Measurements from ENCODE around the gene SLC8A3. TPM values are rescaled to one million over a fixed set of nuclear protein-coding genes. Genes with fewer than 3 reads are reported as not detected.

The SLC8A3 gene
- total and polyA plus RNA-seq, 2 experiments from 2014 or later = 0.42 to 2.6 TPM

- TF ChIP-seq CTCF (IDR thresholded peaks at IDR 0.05; ENCODE audit: poor library complexity) (no peak), EZH2phosphoT487 (IDR thresholded peaks at IDR 0.05; ENCODE audit: low read depth, severe bottlenecking, unreplicated experiment) (no peak), EZH2 (IDR thresholded peaks at IDR 0.05; ENCODE audit: borderline replicate concordance) (no peak)
- H4K20me1 ChIP-seq (ENCODE audit: insufficient read depth, poor library complexity, severe bottlenecking) = no peaks in the 10 kb centered on the region
- no peaks in the 10 kb centered on the region for H3K79me2 ChIP-seq
- no peak overlapping the region for H2AFZ ChIP-seq
- 49% methylated on average over 5 of the region's 5 CpGs for WGBS (ENCODE audit: low lambda C conversion rate, missing lambda C conversion rate)
- H3K4me3 ChIP-seq = no peak overlapping the region
- no peaks in the 10 kb centered on the region for H3K9me2 ChIP-seq (replicated peaks; ENCODE audit: insufficient read depth)
- DNase-seq (ENCODE audit: low spot score) = peak; percentile 79
- no peaks in the 10 kb centered on the region for H3K9me3 ChIP-seq (ENCODE audit: low read depth)
- H3K4me1 ChIP-seq (ENCODE audit: insufficient read depth) = peaks cover 27% of the 10 kb centered on the region
- H3K4me2 ChIP-seq = peak overlapping the region; percentile 57
- H3K27me3 ChIP-seq = no peaks in the 10 kb centered on the region
- peak overlapping the region; percentile 79 for H3K27ac ChIP-seq
- no peaks in the 10 kb centered on the region for H3K36me3 ChIP-seq (replicated peaks; ENCODE audit: insufficient read depth, low read depth)
These were observed 183.4 kb downstream of the SLC8A3 start for GRCh38 chr14:70005281-70005805.

- TF ChIP-seq EZH2phosphoT487 (IDR thresholded peaks at IDR 0.05; ENCODE audit: low read depth, severe bottlenecking, unreplicated experiment) (no peak), CTCF (IDR thresholded peaks at IDR 0.05; ENCODE audit: poor library complexity) (no peak), EZH2 (IDR thresholded peaks at IDR 0.05; ENCODE audit: borderline replicate concordance) (no peak)
- no peaks in the 10 kb centered on the region for H3K79me2 ChIP-seq
- no peaks in the 10 kb centered on the region for H3K36me3 ChIP-seq (replicated peaks; ENCODE audit: insufficient read depth, low read depth)
- peaks cover 29% of the 10 kb centered on the region for H3K4me1 ChIP-seq (ENCODE audit: insufficient read depth)
- no peaks in the 10 kb centered on the region for H3K9me2 ChIP-seq (replicated peaks; ENCODE audit: insufficient read depth)
- no peak overlapping the region for H3K4me2 ChIP-seq
- H2AFZ ChIP-seq = no peak overlapping the region
- no peaks in the 10 kb centered on the region for H3K9me3 ChIP-seq (ENCODE audit: low read depth)
- no peaks in the 10 kb centered on the region for H4K20me1 ChIP-seq (ENCODE audit: insufficient read depth, poor library complexity, severe bottlenecking)
- no peak for DNase-seq (ENCODE audit: low spot score)
- 78% methylated on average over 2 of the region's 2 CpGs for WGBS (ENCODE audit: low lambda C conversion rate, missing lambda C conversion rate)
- H3K27me3 ChIP-seq = no peaks in the 10 kb centered on the region
- H3K4me3 ChIP-seq = no peak overlapping the region
- H3K27ac ChIP-seq = peak overlapping the region; percentile 79
These were observed 184.0 kb downstream of the SLC8A3 start for GRCh38 chr14:70004791-70005190.

- no peaks in the 10 kb centered on the region for H3K79me2 ChIP-seq
- H3K9me2 ChIP-seq (replicated peaks; ENCODE audit: insufficient read depth) = no peaks in the 10 kb centered on the region
- H3K9me3 ChIP-seq (ENCODE audit: low read depth) = no peaks in the 10 kb centered on the region
- H4K20me1 ChIP-seq (ENCODE audit: insufficient read depth, poor library complexity, severe bottlenecking) = no peaks in the 10 kb centered on the region
- no peaks in the 10 kb centered on the region for H3K27me3 ChIP-seq
- 88% methylated on average over 6 of the region's 6 CpGs for WGBS (ENCODE audit: low lambda C conversion rate, missing lambda C conversion rate)
- TF ChIP-seq CTCF (IDR thresholded peaks at IDR 0.05; ENCODE audit: poor library complexity) = no peak
- no peak for TF ChIP-seq EZH2phosphoT487 (IDR thresholded peaks at IDR 0.05; ENCODE audit: low read depth, severe bottlenecking, unreplicated experiment)
- TF ChIP-seq EZH2 (IDR thresholded peaks at IDR 0.05; ENCODE audit: borderline replicate concordance) = no peak
- no peak overlapping the region for H3K4me2 ChIP-seq
- H3K36me3 ChIP-seq (replicated peaks; ENCODE audit: insufficient read depth, low read depth) = no peaks in the 10 kb centered on the region
- H3K27ac ChIP-seq = no peak overlapping the region
- peaks cover 30% of the 10 kb centered on the region for H3K4me1 ChIP-seq (ENCODE audit: insufficient read depth)
- DNase-seq (ENCODE audit: low spot score) = peak; percentile 13
- no peak overlapping the region for H3K4me3 ChIP-seq
- no peak overlapping the region for H2AFZ ChIP-seq
These were observed 186.0 kb downstream of the SLC8A3 start for GRCh38 chr14:70002589-70003346.

All from hepatocyte (in vitro differentiated cells).